HepG2 (cell line): Measurements from ENCODE around the gene GTF2A2. TPM values are rescaled to one million over a fixed set of nuclear protein-coding genes. Genes with fewer than 3 reads are reported as not detected.

Experiments
- CSRNP2 ChIP-seq: sonication (generic); formaldehyde crosslinking; conservative IDR thresholded peaks from 2 replicates; pipeline ENCODE4 v1.8.0; 2022; ENCODE audit warnings: low read depth, missing genetic modification reagents
- DZIP1 ChIP-seq: sonication (generic); formaldehyde crosslinking; IDR thresholded peaks from 2 replicates; pipeline ENCODE4 v1.5.0; 2020; ENCODE audit warnings: mild to moderate bottlenecking, missing genetic modification reagents
- EP300 ChIP-seq, 3 experiments: sonication (generic) in 1 of 3; formaldehyde crosslinking in 1 of 3; IDR thresholded peaks; 2 replicates each; pipeline versions ENCODE4 v1.5.1 to v1.6.1; 2011 to 2020; ENCODE audit warnings: low read depth in 2 of 3, low read length in 2 of 3, borderline replicate concordance in 1 of 3, improper control_type of control experiment in 1 of 3, mild to moderate bottlenecking in 1 of 3, missing genetic modification reagents in 1 of 3, moderate library complexity in 1 of 3
- GATAD2A ChIP-seq: IDR thresholded peaks from 2 replicates; pipeline ENCODE4 v1.6.1; 2016
- HMGA1 ChIP-seq: sonication (generic); formaldehyde crosslinking; conservative IDR thresholded peaks from 2 replicates; pipeline ENCODE4 v1.4.0; 2020; ENCODE audit warnings: missing genetic modification reagents
- HOMEZ ChIP-seq: IDR thresholded peaks from 2 replicates; pipeline ENCODE4 v1.6.1; 2016; ENCODE audit warnings: low read depth
- JARID2 ChIP-seq: sonication (generic); formaldehyde crosslinking; IDR thresholded peaks from 2 replicates; pipeline ENCODE4 v1.8.1; 2023; ENCODE audit warnings: missing genetic modification reagents, inconsistent platforms; ENCODE audit not compliant: insufficient replicate concordance
- KDM6A ChIP-seq: IDR thresholded peaks from 2 replicates; pipeline ENCODE4 v1.6.1; 2016; ENCODE audit warnings: low read depth
- MAFF ChIP-seq: IDR thresholded peaks from 2 replicates; pipeline ENCODE4 v1.6.1; 2011; ENCODE audit warnings: low read depth, low read length, improper control_type of control experiment
- MED1 ChIP-seq: sonication (generic); formaldehyde crosslinking; IDR thresholded peaks from 2 replicates; pipeline ENCODE4 v1.4.0; 2020; ENCODE audit warnings: missing genetic modification reagents
- MIXL1 ChIP-seq: IDR thresholded peaks from 2 replicates; pipeline ENCODE4 v1.6.1; 2016
- MLLT10 ChIP-seq: sonication (generic); formaldehyde crosslinking; IDR thresholded peaks from 2 replicates; pipeline ENCODE4 v1.4.0; 2020; ENCODE audit warnings: missing genetic modification reagents
- MNT ChIP-seq: fragments of 450-650 bp; IDR thresholded peaks from 2 replicates; pipeline ENCODE4 v1.6.1; 2016
- PPARG ChIP-seq: conservative IDR thresholded peaks from 2 replicates; pipeline ENCODE4 v1.6.1; 2016; ENCODE audit warnings: missing biosample characterization, missing genetic modification reagents
- RAD21 ChIP-seq: fragments of 450-650 bp; formaldehyde crosslinking; IDR thresholded peaks from 2 replicates; pipeline ENCODE4 v1.5.0; 2020; ENCODE audit warnings: mild to moderate bottlenecking
- SRSF1 ChIP-seq: fragments of 200-400 bp; formaldehyde crosslinking; optimal IDR thresholded peaks from 2 replicates; pipeline ENCODE3; 2017; ENCODE audit warnings: mild to moderate bottlenecking, low read depth, low read length, moderate library complexity
- TERF1 ChIP-seq: sonication (generic); formaldehyde crosslinking; IDR thresholded peaks from 2 replicates; pipeline ENCODE4 v1.8.0; 2022; ENCODE audit warnings: mild to moderate bottlenecking, missing genetic modification reagents, moderate library complexity
- TMF1 ChIP-seq: sonication (generic); formaldehyde crosslinking; IDR thresholded peaks from 2 replicates; pipeline ENCODE4 v1.8.1; 2022; ENCODE audit warnings: low read depth, missing genetic modification reagents
- TRIM24 ChIP-seq: sonication (generic); formaldehyde crosslinking; IDR thresholded peaks from 2 replicates; pipeline ENCODE4 v1.8.0; 2022; ENCODE audit warnings: mild to moderate bottlenecking, missing genetic modification reagents
- ZNF12 ChIP-seq: sonication (generic); formaldehyde crosslinking; IDR thresholded peaks from 2 replicates; pipeline ENCODE4 v1.5.0; 2020; ENCODE audit warnings: missing genetic modification reagents
- ZNF383 ChIP-seq: sonication (generic); formaldehyde crosslinking; IDR thresholded peaks from 2 replicates; pipeline ENCODE4 v1.4.0; 2020; ENCODE audit warnings: missing genetic modification reagents, mild to moderate bottlenecking, borderline replicate concordance
- ZNF484 ChIP-seq: sonication (generic); formaldehyde crosslinking; IDR thresholded peaks from 2 replicates; pipeline ENCODE4 v1.5.1; 2020; ENCODE audit warnings: mild to moderate bottlenecking, low read depth, missing genetic modification reagents, borderline replicate concordance
- ZNF709 ChIP-seq: sonication (generic); formaldehyde crosslinking; IDR thresholded peaks from 2 replicates; pipeline ENCODE4 v1.5.0; 2020; ENCODE audit warnings: mild to moderate bottlenecking, missing genetic modification reagents
- polyA plus RNA-seq, 8 experiments: library from polyadenylated mRNA; depleted of rRNA in 3 of 8; stranded (reverse) in 7 of 8; unstranded in 1 of 8; fragments of >200 nt; fragmentation: Illumina TruSeq in 4 of 8; extraction: Trizol in 4 of 8; gene quantifications; 2 replicates each; pipeline versions ENCODE4 v1.2.1 to v1.2.3, GENCODE V29; 2011 to 2016; ENCODE audit warnings: low read depth in 4 of 8, missing spikeins in 1 of 8, mixed read lengths in 1 of 8; ENCODE audit not compliant: insufficient read depth in 1 of 8
- total RNA-seq, 5 experiments: library from RNA; depleted of rRNA; stranded (reverse); fragments of >200 nt; fragmentation: Illumina TruSeq; extraction: Trizol; gene quantifications; 2 replicates each; pipeline ENCODE4 v1.2.3, GENCODE V29; 2016; ENCODE audit warnings: low read depth in 1 of 5

Gene GTF2A2
- total and polyA plus RNA-seq, 2 of the 13 experiments (the other 11 are each of a cell fraction or from before 2014, with no cell fraction given): 24.4 to 106 TPM

- no peak for TF ChIP-seq JARID2
- no peak for TF ChIP-seq TRIM24 (CRISPR knock-in tag)
- no peak for TF ChIP-seq SRSF1
- no peak for TF ChIP-seq MLLT10
- 0 out of 2 replicates have a peak, but pooled peaks have one; percentile 16 for TF ChIP-seq MIXL1
- TF ChIP-seq CSRNP2 (CRISPR knock-in tag): no peak
- no peak for TF ChIP-seq MAFF
- no peak for TF ChIP-seq MNT
- no peak for TF ChIP-seq TMF1 (CRISPR knock-in tag)
- no peak for TF ChIP-seq KDM6A
- TF ChIP-seq ZNF709 (CRISPR knock-in tag): no peak
- TF ChIP-seq MED1 (CRISPR knock-in tag): no peak
- TF ChIP-seq ZNF484 (CRISPR knock-in tag): no peak
- TF ChIP-seq EP300 (IDR thresholded peaks at IDR 0.05; ENCODE audit: low read depth in 2 of 2, low read length in 2 of 2): no peak
- no peak for TF ChIP-seq EP300 (CRISPR knock-in tag; IDR thresholded peaks at IDR 0.05; ENCODE audit: borderline replicate concordance)
- TF ChIP-seq ZNF383 (CRISPR knock-in tag): no peak
- no peak for TF ChIP-seq DZIP1
- TF ChIP-seq RAD21 (CRISPR knock-in tag): peak; percentile 80
- TF ChIP-seq PPARG (CRISPR knock-in tag): 0 out of 2 replicates have a peak, but pooled peaks have one; percentile 28
- TF ChIP-seq GATAD2A: peak; percentile 49; the same call in 1 of the 2 replicates
- TF ChIP-seq HOMEZ (CRISPR knock-in tag): 0 out of 2 replicates have a peak, but pooled peaks have one; percentile 37
- no peak for TF ChIP-seq ZNF12
- no peak for TF ChIP-seq HMGA1 (CRISPR knock-in tag)
- TF ChIP-seq TERF1 (CRISPR knock-in tag): no peak
These were observed 35.0 kb downstream of the GTF2A2 start (continued) for GRCh38 chr15:59622289-59622688.
